Measurements from ENCODE around the gene GNAI2. TPM values are rescaled to one million over a fixed set of nuclear protein-coding genes. Genes with fewer than 3 reads are reported as not detected.

GNAI2 gene
- polyA plus RNA-seq, 1 of the 3 experiments (the other 2 are of a cell fraction) = 649 TPM

GRCh38 chr3:50264964-50265485 lies 29.0 kb downstream of the GNAI2 start:
- no peaks in the 10 kb centered on the region for H4K20me1 ChIP-seq (ENCODE audit: insufficient read depth)
- H3K9ac ChIP-seq = peak overlapping the region; percentile 41; the same call in 1 of the 2 replicates
- no peak overlapping the region for H2AFZ ChIP-seq (ENCODE audit: low read depth)
- peak overlapping the region; percentile 78; the same call in 1 of the 2 replicates for H3K4me2 ChIP-seq
- H3K9me3 ChIP-seq = no peaks in the 10 kb centered on the region
- no peak overlapping the region for H3K4me3 ChIP-seq (ENCODE audit: low read depth in 2 of 2, low read length in 1 of 2)
- H3K27ac ChIP-seq (ENCODE audit: low read depth in 2 of 2, low read length in 1 of 2) = peak overlapping the region; percentile 71 to 83
- peaks cover 12% of the 10 kb centered on the region for H3K79me2 ChIP-seq (ENCODE audit: insufficient read depth)
- H3K36me3 ChIP-seq (replicated peaks in 1 of 2; ENCODE audit: control insufficient read depth in 1 of 2, insufficient read depth in 2 of 2, low read length in 1 of 2) = no peaks in the 10 kb centered on the region
- TF ChIP-seq RAD21 (IDR thresholded peaks at IDR 0.05; ENCODE audit: low read length) (no peak), CTCF (IDR thresholded peaks at IDR 0.05) (no peak), POLR2AphosphoS5 (IDR thresholded peaks at IDR 0.05; ENCODE audit: low read depth, low read length) (peak; percentile 20; the same call in 1 of the 2 replicates), FOXJ3 (CRISPR knock-in tag; IDR thresholded peaks at IDR 0.05) (no peak)
- H3F3A ChIP-seq (replicated peaks; ENCODE audit: insufficient read depth) = peaks cover 26% of the 10 kb centered on the region
- CTCF ChIA-PET = interaction anchor here (0.9 to 6.6 kb wide), 9 partner anchors 8 to 142 kb away, joined by 3 to 49 read pairs (median 5); partner anchors contain the start of gene GNAT1
- no peaks in the 10 kb centered on the region for H3K27me3 ChIP-seq (ENCODE audit: insufficient read depth)
- H3K4me1 ChIP-seq (ENCODE audit: control insufficient read depth in 1 of 2, insufficient read depth in 2 of 2, low read depth in 1 of 2, low read length in 1 of 2) = peaks cover 33 to 40% of the 10 kb centered on the region in 2 experiments; a peak in 3 of 4 replicates
- no peak for DNase-seq
- H3K9me2 ChIP-seq = no peaks in the 10 kb centered on the region
- POLR2A ChIA-PET = interaction anchor here (1.0 kb wide), 1 partner anchor 347 kb away, joined by 3 read pairs; the partner anchor contains the start of gene CISH
- WGBS (ENCODE audit: low lambda C conversion rate) = 80% methylated on average over 3 of the region's 7 CpGs

GRCh38 chr3:50265571-50265970 lies 29.6 kb downstream of the GNAI2 start:
- Histone ChIP-seq H3K27ac (ENCODE audit: low read depth in 2 of 2, low read length in 1 of 2) (peak overlapping the region in 1 of 2 experiments; percentile 83; a peak in 2 of 4 replicates), H3F3A (replicated peaks; ENCODE audit: insufficient read depth) (peaks cover 26% of the 10 kb centered on the region), H3K4me1 (ENCODE audit: control insufficient read depth in 1 of 2, insufficient read depth in 2 of 2, low read depth in 1 of 2, low read length in 1 of 2) (peaks cover 36 to 42% of the 10 kb centered on the region in 2 experiments; a peak in 3 of 4 replicates), H3K36me3 (replicated peaks in 1 of 2; ENCODE audit: control insufficient read depth in 1 of 2, insufficient read depth in 2 of 2, low read length in 1 of 2) (no peaks in the 10 kb centered on the region), H3K9me2 (no peaks in the 10 kb centered on the region), H3K9me3 (no peaks in the 10 kb centered on the region), H3K9ac (0 out of 2 replicates have a peak overlapping the region, but pooled peaks have one; percentile 41), H3K4me2 (peak overlapping the region; percentile 78; the same call in 1 of the 2 replicates), H2AFZ (ENCODE audit: low read depth) (no peak overlapping the region), H4K20me1 (ENCODE audit: insufficient read depth) (no peaks in the 10 kb centered on the region), H3K4me3 (ENCODE audit: low read depth in 2 of 2, low read length in 1 of 2) (no peak overlapping the region), H3K79me2 (ENCODE audit: insufficient read depth) (peaks cover 11% of the 10 kb centered on the region), H3K27me3 (ENCODE audit: insufficient read depth) (no peaks in the 10 kb centered on the region)
- ChIA-PET POLR2A (no interaction called here), CTCF (interaction anchor here (0.9 to 6.6 kb wide), 7 partner anchors 9 to 143 kb away, joined by 3 to 49 read pairs (median 10); no protein-coding TSS in a partner anchor)
- WGBS (ENCODE audit: low lambda C conversion rate) = 100% methylated on average over 1 of the region's 1 CpG
- TF ChIP-seq RAD21 (IDR thresholded peaks at IDR 0.05; ENCODE audit: low read length) = no peak
- TF ChIP-seq RFX5 (IDR thresholded peaks at IDR 0.05; ENCODE audit: low read length) = no peak
- no peak for TF ChIP-seq NRF1 (IDR thresholded peaks at IDR 0.05; ENCODE audit: low read depth, low read length)
- no peak for TF ChIP-seq GATA2 (CRISPR knock-in tag; IDR thresholded peaks at IDR 0.05)
- TF ChIP-seq SMC3 (IDR thresholded peaks at IDR 0.05; ENCODE audit: low read depth, low read length) = no peak
- no peak for TF ChIP-seq FOXM1 (IDR thresholded peaks at IDR 0.05; ENCODE audit: low read depth)
- no peak for TF ChIP-seq CTCF (IDR thresholded peaks at IDR 0.05)
- no peak for TF ChIP-seq POLR2AphosphoS5 (IDR thresholded peaks at IDR 0.05; ENCODE audit: low read depth, low read length)
- TF ChIP-seq EZH2phosphoT487 (IDR thresholded peaks at IDR 0.05; ENCODE audit: borderline replicate concordance, low read depth) = no peak
- no peak for TF ChIP-seq TCF12 (IDR thresholded peaks at IDR 0.05)
- TF ChIP-seq USF1 (IDR thresholded peaks at IDR 0.05; ENCODE audit: borderline replicate concordance, low read depth) = no peak
- no peak for TF ChIP-seq GABPA (IDR thresholded peaks at IDR 0.05; ENCODE audit: low read depth)
- TF ChIP-seq, protein P1, sequence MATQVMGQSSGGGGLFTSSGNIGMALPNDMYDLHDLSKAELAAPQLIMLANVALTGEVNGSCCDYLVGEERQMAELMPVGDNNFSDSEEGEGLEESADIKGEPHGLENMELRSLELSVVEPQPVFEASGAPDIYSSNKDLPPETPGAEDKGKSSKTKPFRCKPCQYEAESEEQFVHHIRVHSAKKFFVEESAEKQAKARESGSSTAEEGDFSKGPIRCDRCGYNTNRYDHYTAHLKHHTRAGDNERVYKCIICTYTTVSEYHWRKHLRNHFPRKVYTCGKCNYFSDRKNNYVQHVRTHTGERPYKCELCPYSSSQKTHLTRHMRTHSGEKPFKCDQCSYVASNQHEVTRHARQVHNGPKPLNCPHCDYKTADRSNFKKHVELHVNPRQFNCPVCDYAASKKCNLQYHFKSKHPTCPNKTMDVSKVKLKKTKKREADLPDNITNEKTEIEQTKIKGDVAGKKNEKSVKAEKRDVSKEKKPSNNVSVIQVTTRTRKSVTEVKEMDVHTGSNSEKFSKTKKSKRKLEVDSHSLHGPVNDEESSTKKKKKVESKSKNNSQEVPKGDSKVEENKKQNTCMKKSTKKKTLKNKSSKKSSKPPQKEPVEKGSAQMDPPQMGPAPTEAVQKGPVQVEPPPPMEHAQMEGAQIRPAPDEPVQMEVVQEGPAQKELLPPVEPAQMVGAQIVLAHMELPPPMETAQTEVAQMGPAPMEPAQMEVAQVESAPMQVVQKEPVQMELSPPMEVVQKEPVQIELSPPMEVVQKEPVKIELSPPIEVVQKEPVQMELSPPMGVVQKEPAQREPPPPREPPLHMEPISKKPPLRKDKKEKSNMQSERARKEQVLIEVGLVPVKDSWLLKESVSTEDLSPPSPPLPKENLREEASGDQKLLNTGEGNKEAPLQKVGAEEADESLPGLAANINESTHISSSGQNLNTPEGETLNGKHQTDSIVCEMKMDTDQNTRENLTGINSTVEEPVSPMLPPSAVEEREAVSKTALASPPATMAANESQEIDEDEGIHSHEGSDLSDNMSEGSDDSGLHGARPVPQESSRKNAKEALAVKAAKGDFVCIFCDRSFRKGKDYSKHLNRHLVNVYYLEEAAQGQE (IDR thresholded peaks at IDR 0.05; ENCODE audit: low read depth, low read length) = no peak
- no peak for TF ChIP-seq MXI1 (IDR thresholded peaks at IDR 0.05; ENCODE audit: low read depth, low read length)
- DNase-seq = no peak
